GM12878 (cell line): ENCODE measurements around the gene HS3ST3A1. TPM values are rescaled to one million over a fixed set of nuclear protein-coding genes. Genes with fewer than 3 reads are reported as not detected.

Experiments
- ATAC-seq: fragments of 200-7000 bp; cut with Tn5 transposase; 3 replicates; pipeline ENCODE4 v1.9.1; 2020; ENCODE audit warnings: mild to moderate bottlenecking, moderate library complexity
- BruUV-seq: library from RNA; stranded (reverse); fragments of 400-500 nt; replicated peaks from 2 replicates; lab custom pipeline; 2021; lab: Mats Ljungman, UMichigan
- CTCF ChIA-PET: fragments of 300-600 bp; sonication (Branson Sonifier 250); formaldehyde crosslinking; extraction: SDS; loops from one replicate; lab custom pipeline; 2021; ENCODE audit warnings: inconsistent platforms; lab: Yijun Ruan, JAX
- POLR2A ChIA-PET: fragments of 350-600 bp; formaldehyde crosslinking; extraction: SDS; loops from one replicate; lab custom pipeline; 2021; ENCODE audit warnings: inconsistent platforms; lab: Charles Lee
- RAD21 ChIA-PET: fragments of 300-600 bp; sonication (Branson Sonifier 250); formaldehyde crosslinking; loops from one replicate; lab custom pipeline; 2023; ENCODE audit warnings: antibody characterized with exemption; ENCODE audit not compliant: unreplicated experiment; lab: Charles Lee
- SMC1A ChIA-PET: fragments of 300-600 bp; sonication (Branson Sonifier 250); formaldehyde crosslinking; loops from one replicate; lab custom pipeline; 2023; ENCODE audit not compliant: unreplicated experiment, uncharacterized antibody; lab: Charles Lee
- DNase-seq: peaks from one replicate; pipeline ENCODE4 v3.0.0-alpha.2; 2011; ENCODE audit warnings: low read depth, low spot score
- FAIRE-seq: peaks from 3 replicates; lab custom pipeline; 2011; peaks lifted over from hg19 to GRCh38; lab: Jason Lieb, UNC
- H2AFZ ChIP-seq: 2 replicates; pipeline ENCODE4 v1.6.0; 2011; ENCODE audit warnings: low read depth, low read length, control low read depth; ENCODE audit not compliant: control insufficient read depth
- H3K27ac ChIP-seq: 2 replicates; pipeline ENCODE4 v1.5.1; 2011; ENCODE audit warnings: control low read depth; ENCODE audit not compliant: control insufficient read depth, insufficient read depth
- H3K27me3 ChIP-seq, 2 experiments: replicated peaks in 1 of 2; 2 replicates each; pipeline versions ENCODE4 v1.6.0 to v1.6.1; 2011; ENCODE audit warnings: low read length in 1 of 2; ENCODE audit not compliant: control insufficient read depth in 2 of 2, insufficient read depth in 2 of 2
- H3K36me3 ChIP-seq, 2 experiments: 2 replicates each; pipeline ENCODE4 v1.5.1; 2011; ENCODE audit warnings: low read length in 1 of 2; ENCODE audit not compliant: control insufficient read depth in 2 of 2, insufficient read depth in 2 of 2
- H3K4me1 ChIP-seq: 2 replicates; pipeline ENCODE4 v1.6.1; 2011; ENCODE audit warnings: mild to moderate bottlenecking, low read length, moderate library complexity, mixed read lengths; ENCODE audit not compliant: control insufficient read depth, insufficient read depth
- H3K4me2 ChIP-seq: 2 replicates; pipeline ENCODE4 v1.6.0; 2011; ENCODE audit warnings: control low read depth; ENCODE audit not compliant: control insufficient read depth, insufficient read depth
- H3K4me3 ChIP-seq: fragments of 200-600 bp; sonication (generic); 2 replicates; pipeline ENCODE4 v1.5.1; 2016
- H3K79me2 ChIP-seq: 2 replicates; pipeline ENCODE4 v1.6.0; 2011; ENCODE audit warnings: low read length; ENCODE audit not compliant: control insufficient read depth, insufficient read depth
- H3K9ac ChIP-seq: 2 replicates; pipeline ENCODE4 v1.8.0; 2011; ENCODE audit warnings: low read length, control low read depth, mixed read lengths; ENCODE audit not compliant: control insufficient read depth, insufficient read depth
- H3K9me3 ChIP-seq: replicated peaks from 3 replicates; pipeline ENCODE4 v1.5.1; 2011; ENCODE audit warnings: mild to moderate bottlenecking, low read length; ENCODE audit not compliant: control insufficient read depth, insufficient read depth
- H4K20me1 ChIP-seq: 2 replicates; pipeline ENCODE4 v1.6.0; 2011; ENCODE audit not compliant: control insufficient read depth, insufficient read depth
- BHLHE40 ChIP-seq, 2 experiments: fragments of 450-650 bp in 1 of 2; IDR thresholded peaks; 2 replicates each; pipeline ENCODE4 v1.6.1; 2011 to 2017; ENCODE audit warnings: low read depth in 2 of 2, borderline replicate concordance in 1 of 2, improper control_type of control experiment in 1 of 2, low read length in 1 of 2, mild to moderate bottlenecking in 1 of 2
- BRCA1 ChIP-seq: IDR thresholded peaks from 2 replicates; pipeline ENCODE4 v1.6.1; 2011; ENCODE audit warnings: low read depth, low read length, improper control_type of control experiment
- CHD1 ChIP-seq: IDR thresholded peaks from 2 replicates; pipeline ENCODE4 v1.6.1; 2012; ENCODE audit warnings: low read depth, low read length, improper control_type of control experiment
- DPF2 ChIP-seq: fragments of 450-650 bp; IDR thresholded peaks from 2 replicates; pipeline ENCODE4 v1.6.1; 2017; ENCODE audit warnings: mild to moderate bottlenecking
- ETV6 ChIP-seq, 2 experiments: fragments of 450-650 bp in 1 of 2; IDR thresholded peaks in 1 of 2; conservative IDR thresholded peaks in 1 of 2; 2 replicates each; pipeline ENCODE4 v1.6.1; 2014; ENCODE audit warnings: antibody characterized with exemption in 1 of 2, borderline replicate concordance in 1 of 2, low read depth in 1 of 2, mild to moderate bottlenecking in 1 of 2, moderate library complexity in 1 of 2
- FOS ChIP-seq: IDR thresholded peaks from 3 replicates; pipeline ENCODE4 v1.6.1; 2011; ENCODE audit warnings: borderline replicate concordance; ENCODE audit not compliant: insufficient read length; ENCODE audit errors: extremely low read depth
- GATAD2B ChIP-seq: fragments of 450-650 bp; conservative IDR thresholded peaks from 2 replicates; pipeline ENCODE4 v1.6.1; 2017; ENCODE audit warnings: low read depth, mild to moderate bottlenecking, moderate library complexity
- IKZF1 ChIP-seq: fragments of 450-650 bp; conservative IDR thresholded peaks from 2 replicates; pipeline ENCODE4 v1.6.1; 2017; ENCODE audit warnings: antibody characterized with exemption, mild to moderate bottlenecking
- IKZF2 ChIP-seq, 2 experiments: fragments of 450-650 bp; IDR thresholded peaks; 2 replicates each; pipeline ENCODE4 v1.6.1; 2017; ENCODE audit warnings: mild to moderate bottlenecking in 2 of 2, moderate library complexity in 2 of 2
- SIX5 ChIP-seq: IDR thresholded peaks from 2 replicates; pipeline ENCODE4 v1.6.1; 2011; ENCODE audit warnings: mild to moderate bottlenecking, low read depth, low read length, moderate library complexity; ENCODE audit not compliant: severe bottlenecking
- ZNF384 ChIP-seq: IDR thresholded peaks from 2 replicates; pipeline ENCODE4 v1.6.1; 2012; ENCODE audit warnings: low read depth, mild to moderate bottlenecking, low read length, improper control_type of control experiment, borderline replicate concordance
- ZSCAN29 ChIP-seq: fragments of 450-650 bp; IDR thresholded peaks from 2 replicates; pipeline ENCODE4 v1.6.1; 2017; ENCODE audit warnings: mild to moderate bottlenecking, moderate library complexity
- WGBS: methylation state at CpG from one replicate; pipeline ENCODE4 v1.1.6; 2016; ENCODE audit warnings: low lambda C conversion rate; ENCODE audit not compliant: insufficient replicate concordance, insufficient coverage; ENCODE audit errors: missing lambda C conversion rate; 5-methylcytosine and 5-hydroxymethylcytosine counted together
- in situ Hi-C: fragments of 300-500 bp; cut with MboI; formaldehyde crosslinking; loops from 9 replicates; pipeline ENCODE4 v1.14.3; 2018; ENCODE audit warnings: mixed read lengths
- intact Hi-C: fragments of 100-400 bp; cut with micrococcal nuclease; formaldehyde crosslinking; loops from one replicate; pipeline ENCODE4 v1.14.2; 2022; ENCODE audit not compliant: unreplicated experiment
- polyA plus RNA-seq, 11 experiments: library from polyadenylated mRNA; depleted of rRNA in 4 of 11; unstranded in 6 of 11; stranded (reverse) in 5 of 11; fragments of >200 nt; fragmentation: Nextera tagmentation in 4 of 11; fragmentation: Illumina TruSeq in 1 of 11; extraction: Ambion mirVana in 4 of 11; extraction: Trizol in 1 of 11; gene quantifications; 1 replicate in 1 of 11; 2 replicates in 10 of 11; pipeline versions ENCODE4 v1.2.1 to v1.2.3, GENCODE V29; 2011 to 2016; ENCODE audit warnings: inconsistent platforms in 2 of 11, missing spikeins in 2 of 11, low read depth in 1 of 11
- total RNA-seq, 4 experiments: library from RNA; depleted of rRNA in 3 of 4; stranded (reverse); fragments of >200 nt in 3 of 4; fragmentation: Illumina TruSeq in 1 of 4; extraction: Trizol in 1 of 4; gene quantifications; 2 replicates each; pipeline versions ENCODE4 v1.2.1 to v1.2.3, GENCODE V29; 2013 to 2021
- TF ChIP-seq, protein P1 (sequence below): IDR thresholded peaks from 2 replicates; pipeline ENCODE4 v1.6.1; 2011; ENCODE audit warnings: borderline replicate concordance, low read depth, mild to moderate bottlenecking, moderate library complexity, low read length; ENCODE audit not compliant: insufficient read depth, poor library complexity, severe bottlenecking
- TF ChIP-seq, protein P2 (sequence below): IDR thresholded peaks from 2 replicates; pipeline ENCODE4 v1.6.1; 2012; ENCODE audit warnings: low read depth, low read length, improper control_type of control experiment
- TF ChIP-seq, protein P3 (sequence below): fragments of 150-350 bp; IDR thresholded peaks from 2 replicates; pipeline ENCODE4 v1.6.1; 2016; ENCODE audit warnings: low read depth, low read length
- TF ChIP-seq, protein P4 (sequence below): IDR thresholded peaks from 2 replicates; pipeline ENCODE4 v1.6.1; 2012; ENCODE audit warnings: low read depth, low read length, improper control_type of control experiment

Gene HS3ST3A1
- total and polyA plus RNA-seq, 10 of the 15 experiments (the other 5 are each of a cell fraction or from before 2014, with no cell fraction given): 0.24 to 0.26 TPM; not detected in 8

DNA sequence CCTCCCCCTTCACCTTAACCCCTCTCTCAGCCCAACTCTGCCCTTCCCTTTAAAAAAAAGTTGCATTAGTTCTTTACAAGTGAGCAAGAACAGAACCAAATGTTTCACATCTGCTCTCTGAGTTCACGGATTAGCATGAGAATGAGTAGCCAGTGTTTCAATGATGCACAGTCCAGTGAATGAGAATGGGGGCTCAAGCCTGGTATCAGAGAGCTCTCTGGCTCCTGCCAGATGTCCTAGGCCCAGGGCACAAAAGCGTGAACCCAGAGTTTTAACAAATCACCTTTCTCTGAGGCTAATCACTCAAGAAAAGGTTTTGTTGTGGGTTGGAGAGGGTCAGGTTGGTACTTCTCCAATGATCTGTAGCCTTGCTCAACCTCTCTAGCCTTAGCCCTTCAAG is 41.5 kb upstream of the HS3ST3A1 start:
- FAIRE-seq (no peak), DNase-seq (no peak), ATAC-seq (no peak)
- no peaks in the 10 kb centered on the region for H3K79me2 ChIP-seq
- 44% methylated on average over 2 of the region's 2 CpGs for WGBS
- H3K27ac ChIP-seq: no peak overlapping the region
- H4K20me1 ChIP-seq: no peaks in the 10 kb centered on the region
- no peaks in the 10 kb centered on the region for H3K27me3 ChIP-seq
- no peak overlapping the region for H3K4me3 ChIP-seq
- H3K4me2 ChIP-seq: no peak overlapping the region
- ChIA-PET CTCF (no interaction called here), SMC1A (no interaction called here), POLR2A (no interaction called here), RAD21 (no interaction called here)
- no peaks in the 10 kb centered on the region for H3K9me3 ChIP-seq
- no peaks in the 10 kb centered on the region for H3K4me1 ChIP-seq
- intact Hi-C loops: no loop called here
- H3K9ac ChIP-seq: no peak overlapping the region
- no peak overlapping the region for H2AFZ ChIP-seq
- TF ChIP-seq BHLHE40 (IDR thresholded peaks at IDR 0.05; ENCODE audit: borderline replicate concordance in 1 of 2, low read depth in 2 of 2, low read length in 1 of 2) (no peak), CHD1 (no peak), IKZF1 (no peak), SIX5 (no peak), DPF2 (no peak), ETV6 (conservative IDR thresholded peaks at IDR 0.05 in 1 of 2, IDR thresholded peaks at IDR 0.05 in 1 of 2; ENCODE audit: borderline replicate concordance in 1 of 2, low read depth in 1 of 2) (no peak), BRCA1 (no peak), GATAD2B (no peak), IKZF2 (IDR thresholded peaks at IDR 0.05) (no peak), ZNF384 (no peak), FOS (no peak), ZSCAN29 (no peak)
- TF ChIP-seq, protein P1, sequence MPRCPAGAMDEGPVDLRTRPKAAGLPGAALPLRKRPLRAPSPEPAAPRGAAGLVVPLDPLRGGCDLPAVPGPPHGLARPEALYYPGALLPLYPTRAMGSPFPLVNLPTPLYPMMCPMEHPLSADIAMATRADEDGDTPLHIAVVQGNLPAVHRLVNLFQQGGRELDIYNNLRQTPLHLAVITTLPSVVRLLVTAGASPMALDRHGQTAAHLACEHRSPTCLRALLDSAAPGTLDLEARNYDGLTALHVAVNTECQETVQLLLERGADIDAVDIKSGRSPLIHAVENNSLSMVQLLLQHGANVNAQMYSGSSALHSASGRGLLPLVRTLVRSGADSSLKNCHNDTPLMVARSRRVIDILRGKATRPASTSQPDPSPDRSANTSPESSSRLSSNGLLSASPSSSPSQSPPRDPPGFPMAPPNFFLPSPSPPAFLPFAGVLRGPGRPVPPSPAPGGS: no peak
- TF ChIP-seq, protein P2, sequence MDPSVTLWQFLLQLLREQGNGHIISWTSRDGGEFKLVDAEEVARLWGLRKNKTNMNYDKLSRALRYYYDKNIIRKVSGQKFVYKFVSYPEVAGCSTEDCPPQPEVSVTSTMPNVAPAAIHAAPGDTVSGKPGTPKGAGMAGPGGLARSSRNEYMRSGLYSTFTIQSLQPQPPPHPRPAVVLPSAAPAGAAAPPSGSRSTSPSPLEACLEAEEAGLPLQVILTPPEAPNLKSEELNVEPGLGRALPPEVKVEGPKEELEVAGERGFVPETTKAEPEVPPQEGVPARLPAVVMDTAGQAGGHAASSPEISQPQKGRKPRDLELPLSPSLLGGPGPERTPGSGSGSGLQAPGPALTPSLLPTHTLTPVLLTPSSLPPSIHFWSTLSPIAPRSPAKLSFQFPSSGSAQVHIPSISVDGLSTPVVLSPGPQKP: no peak
- TF ChIP-seq, protein P3, sequence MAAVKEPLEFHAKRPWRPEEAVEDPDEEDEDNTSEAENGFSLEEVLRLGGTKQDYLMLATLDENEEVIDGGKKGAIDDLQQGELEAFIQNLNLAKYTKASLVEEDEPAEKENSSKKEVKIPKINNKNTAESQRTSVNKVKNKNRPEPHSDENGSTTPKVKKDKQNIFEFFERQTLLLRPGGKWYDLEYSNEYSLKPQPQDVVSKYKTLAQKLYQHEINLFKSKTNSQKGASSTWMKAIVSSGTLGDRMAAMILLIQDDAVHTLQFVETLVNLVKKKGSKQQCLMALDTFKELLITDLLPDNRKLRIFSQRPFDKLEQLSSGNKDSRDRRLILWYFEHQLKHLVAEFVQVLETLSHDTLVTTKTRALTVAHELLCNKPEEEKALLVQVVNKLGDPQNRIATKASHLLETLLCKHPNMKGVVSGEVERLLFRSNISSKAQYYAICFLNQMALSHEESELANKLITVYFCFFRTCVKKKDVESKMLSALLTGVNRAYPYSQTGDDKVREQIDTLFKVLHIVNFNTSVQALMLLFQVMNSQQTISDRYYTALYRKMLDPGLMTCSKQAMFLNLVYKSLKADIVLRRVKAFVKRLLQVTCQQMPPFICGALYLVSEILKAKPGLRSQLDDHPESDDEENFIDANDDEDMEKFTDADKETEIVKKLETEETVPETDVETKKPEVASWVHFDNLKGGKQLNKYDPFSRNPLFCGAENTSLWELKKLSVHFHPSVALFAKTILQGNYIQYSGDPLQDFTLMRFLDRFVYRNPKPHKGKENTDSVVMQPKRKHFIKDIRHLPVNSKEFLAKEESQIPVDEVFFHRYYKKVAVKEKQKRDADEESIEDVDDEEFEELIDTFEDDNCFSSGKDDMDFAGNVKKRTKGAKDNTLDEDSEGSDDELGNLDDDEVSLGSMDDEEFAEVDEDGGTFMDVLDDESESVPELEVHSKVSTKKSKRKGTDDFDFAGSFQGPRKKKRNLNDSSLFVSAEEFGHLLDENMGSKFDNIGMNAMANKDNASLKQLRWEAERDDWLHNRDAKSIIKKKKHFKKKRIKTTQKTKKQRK: no peak
- TF ChIP-seq, protein P4, sequence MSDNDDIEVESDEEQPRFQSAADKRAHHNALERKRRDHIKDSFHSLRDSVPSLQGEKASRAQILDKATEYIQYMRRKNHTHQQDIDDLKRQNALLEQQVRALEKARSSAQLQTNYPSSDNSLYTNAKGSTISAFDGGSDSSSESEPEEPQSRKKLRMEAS: no peak
- in situ Hi-C loops: loop anchor here (5.0 kb wide), 1 partner anchor 49 kb away; no protein-coding TSS in a partner anchor
- no TSS peak for BruUV-seq
- no peaks in the 10 kb centered on the region for H3K36me3 ChIP-seq
